ENCODE measurements around the gene CORO7.

Gene CORO7

GRCh38 chr16:4316864-4317531 is 99.4 kb downstream of the CORO7 start:
- no peak overlapping the region for H3K4me3 ChIP-seq (ENCODE audit: low read depth, low read length)

GRCh38 chr16:4316108-4316863 is 100.1 kb downstream of the CORO7 start:
- DNase-seq (ENCODE audit: low read depth), result no peak
- no peak overlapping the region for H3K4me3 ChIP-seq (ENCODE audit: low read depth, low read length)

More at GRCh38 chr16:4316864-4317531, 99.4 kb downstream of the CORO7 start:
- DNase-seq (ENCODE audit: low read depth), result no peak
- TF ChIP-seq CTCF (IDR thresholded peaks at IDR 0.05; ENCODE audit: insufficient read depth, low read depth, low read length, missing control alignments), result no peak

GRCh38 chr16:4315186-4316107 is 100.9 kb downstream of the CORO7 start, which contains the start of gene GLIS2:
Gene GLIS2 (plus strand): TSS chr16:4316067. CDS start chr16:4332281, 16,214 bp downstream.
- no peak for TF ChIP-seq CTCF (IDR thresholded peaks at IDR 0.05; ENCODE audit: insufficient read depth, low read depth, low read length, missing control alignments)
- DNase-seq (ENCODE audit: low read depth), result no peak
- H3K4me3 ChIP-seq (ENCODE audit: low read depth, low read length), result peak within 1 kb of the TSS; percentile 45

More at GRCh38 chr16:4316108-4316863, 100.1 kb downstream of the CORO7 start:
- no peak for TF ChIP-seq CTCF (IDR thresholded peaks at IDR 0.05; ENCODE audit: insufficient read depth, low read depth, low read length, missing control alignments)

GRCh38 chr16:4314532-4315185 is 101.7 kb downstream of the CORO7 start:
- peak; percentile 38 for DNase-seq (ENCODE audit: low read depth)
- H3K4me3 ChIP-seq (ENCODE audit: low read depth, low read length), result peak overlapping the region; percentile 45
- TF ChIP-seq CTCF (IDR thresholded peaks at IDR 0.05; ENCODE audit: insufficient read depth, low read depth, low read length, missing control alignments), result no peak

GRCh38 chr16:4313563-4314531 is 102.5 kb downstream of the CORO7 start:
- no peak overlapping the region for H3K4me3 ChIP-seq (ENCODE audit: low read depth, low read length)
- peak; percentile 71 for TF ChIP-seq CTCF (IDR thresholded peaks at IDR 0.05; ENCODE audit: insufficient read depth, low read depth, low read length, missing control alignments)
- DNase-seq (ENCODE audit: low read depth), result peak; percentile 66
